Activated CD4-positive, alpha-beta memory T cell treated with anti-CD3 and anti-CD28 coated beads, Interleukin-2, amount 10 ng/mL, durations not matched to agents 7 days and 5 days (primary cell): ENCODE results near the gene RPLP1. TPM values are rescaled to one million over a fixed set of nuclear protein-coding genes. Genes with fewer than 3 reads are reported as not detected.

Source experiments
- CTCF ChIA-PET: fragments of 350-600 bp; sonication (Branson Sonifier 250); formaldehyde crosslinking; loops from one replicate; lab custom pipeline; 2021; ENCODE audit warnings: antibody characterized with exemption, inconsistent platforms; lab: Charles Lee
- POLR2A ChIA-PET: fragments of 350-600 bp; sonication (Branson Sonifier 250); formaldehyde crosslinking; loops from one replicate; lab custom pipeline; 2021; ENCODE audit warnings: antibody characterized with exemption; lab: Charles Lee
- DNase-seq: peaks from one replicate; pipeline ENCODE4 v3.0.0-alpha.2; 2020
- H3K27ac Mint-ChIP-seq: one replicate; pipeline ENCODE4 v1.8.0; 2021; ENCODE audit warnings: mild to moderate bottlenecking, mixed read lengths
- H3K27me3 Mint-ChIP-seq: one replicate; pipeline ENCODE4 v1.8.0; 2021; ENCODE audit warnings: mixed read lengths
- H3K36me3 Mint-ChIP-seq: one replicate; pipeline ENCODE4 v1.8.0; 2021; ENCODE audit warnings: low read depth, mixed read lengths
- H3K4me1 Mint-ChIP-seq: one replicate; pipeline ENCODE4 v1.8.0; 2021; ENCODE audit warnings: mixed read lengths
- H3K4me3 Mint-ChIP-seq: one replicate; pipeline ENCODE4 v1.8.0; 2021; ENCODE audit warnings: mild to moderate bottlenecking, mixed read lengths
- H3K9me3 Mint-ChIP-seq: one replicate; pipeline ENCODE4 v1.8.0; 2021; ENCODE audit warnings: mixed read lengths
- total RNA-seq, 2 experiments: library from RNA; stranded (reverse); gene quantifications; one replicate each; pipeline ENCODE4 v1.2.3, GENCODE V29; 2021

The RPLP1 gene
- 1,000 to 10,000 TPM; 1,524 to 1,535 TPM for total RNA-seq

GRCh38 chr15:69452692-69453521 lies at the start of gene RPLP1:
TSS of gene RPLP1 (plus strand) at chr15:69452818. CDS start at chr15:69452949, 131 bp downstream.
- DNase-seq, result peak; percentile 96
- Mint-ChIP-seq H3K36me3 (peaks cover 51% of the 10 kb centered on the region), H3K4me3 (peak within 1 kb of the TSS; percentile 90), H3K9me3 (no peaks in the 10 kb centered on the region), H3K27ac (peak within 1 kb of the TSS; percentile 97), H3K4me1 (peaks cover 42% of the 10 kb centered on the region), H3K27me3 (no peaks in the 10 kb centered on the region)
- ChIA-PET POLR2A (interaction anchor here (0.6 to 6.0 kb wide), 23 partner anchors 8 to 1056 kb away, joined by 3 to 141 read pairs (median 5); partner anchors contain the start of genes GLCE, KIF23 and TLE3), CTCF (interaction anchor here (1.2 to 4.5 kb wide), 5 partner anchors 9 to 22 kb away, joined by 3 to 88 read pairs (median 6); no protein-coding TSS in a partner anchor)

GRCh38 chr15:69403594-69403993 lies 49.0 kb upstream of the RPLP1 start:
- Mint-ChIP-seq H3K27ac (no peak overlapping the region), H3K4me3 (no peak overlapping the region), H3K27me3 (peaks cover 22% of the 10 kb centered on the region), H3K4me1 (no peaks in the 10 kb centered on the region), H3K9me3 (no peaks in the 10 kb centered on the region), H3K36me3 (no peaks in the 10 kb centered on the region)
- ChIA-PET CTCF (interaction anchor here (0.7 to 3.7 kb wide), 2 partner anchors 9 to 60 kb away, joined by 3 to 22 read pairs; no protein-coding TSS in a partner anchor), POLR2A (no interaction called here)
- no peak for DNase-seq

- DNase-seq, result no peak
- POLR2A ChIA-PET, result interaction anchor here (1.0 kb wide), 1 partner anchor 9 kb away, joined by 3 read pairs; the partner anchor contains the start of gene KIF23
- H3K4me1 Mint-ChIP-seq, result no peaks in the 10 kb centered on the region
- no peaks in the 10 kb centered on the region for H3K36me3 Mint-ChIP-seq
- peaks cover 26% of the 10 kb centered on the region for H3K27me3 Mint-ChIP-seq
- no peak overlapping the region for H3K4me3 Mint-ChIP-seq
- H3K9me3 Mint-ChIP-seq, result no peaks in the 10 kb centered on the region
- H3K27ac Mint-ChIP-seq, result no peak overlapping the region
- CTCF ChIA-PET, result interaction anchor here (3.7 kb wide), 1 partner anchor 11 kb away, joined by 22 read pairs; no protein-coding TSS in a partner anchor
Measured at GRCh38 chr15:69405110-69405509, 47.5 kb upstream of the RPLP1 start.

GRCh38 chr15:69407719-69408400 lies 44.8 kb upstream of the RPLP1 start:
- CTCF ChIA-PET, result interaction anchor here (1.3 kb wide), 1 partner anchor 14 kb away, joined by 7 read pairs; no protein-coding TSS in a partner anchor
- H3K36me3 Mint-ChIP-seq, result no peaks in the 10 kb centered on the region
- POLR2A ChIA-PET, result no interaction called here

GRCh38 chr15:69408841-69409240 lies 43.8 kb upstream of the RPLP1 start:
- no peak overlapping the region for H3K4me3 Mint-ChIP-seq
- H3K9me3 Mint-ChIP-seq, result no peaks in the 10 kb centered on the region
- H3K36me3 Mint-ChIP-seq, result no peaks in the 10 kb centered on the region
- POLR2A ChIA-PET, result no interaction called here
- no peak for DNase-seq
- H3K27ac Mint-ChIP-seq, result no peak overlapping the region
- peaks cover 18% of the 10 kb centered on the region for H3K27me3 Mint-ChIP-seq
- H3K4me1 Mint-ChIP-seq, result peaks cover 7% of the 10 kb centered on the region
- CTCF ChIA-PET, result interaction anchor here (0.9 to 1.3 kb wide), 2 partner anchors 13 to 15 kb away, joined by 3 to 7 read pairs; no protein-coding TSS in a partner anchor

More at GRCh38 chr15:69407719-69408400, 44.8 kb upstream of the RPLP1 start:
- H3K27me3 Mint-ChIP-seq, result peaks cover 23% of the 10 kb centered on the region
- no peak for DNase-seq
- no peaks in the 10 kb centered on the region for H3K4me1 Mint-ChIP-seq
- no peaks in the 10 kb centered on the region for H3K9me3 Mint-ChIP-seq
- H3K4me3 Mint-ChIP-seq, result no peak overlapping the region
- no peak overlapping the region for H3K27ac Mint-ChIP-seq

- POLR2A ChIA-PET, result interaction anchor here (8.3 kb wide), 1 partner anchor 42 kb away, joined by 124 read pairs; the partner anchor contains the start of gene RPLP1
- peaks cover 14% of the 10 kb centered on the region for H3K4me1 Mint-ChIP-seq
- no peak overlapping the region for H3K4me3 Mint-ChIP-seq
- H3K36me3 Mint-ChIP-seq, result peaks cover 5% of the 10 kb centered on the region
- peaks cover 9% of the 10 kb centered on the region for H3K27me3 Mint-ChIP-seq
- no peak overlapping the region for H3K27ac Mint-ChIP-seq
- no peaks in the 10 kb centered on the region for H3K9me3 Mint-ChIP-seq
- CTCF ChIA-PET, result interaction anchor here (0.8 to 1.7 kb wide), 3 partner anchors 16 to 342 kb away, joined by 3 to 4 read pairs (median 3); no protein-coding TSS in a partner anchor
- DNase-seq, result no peak
Measured at GRCh38 chr15:69410248-69410874, 42.3 kb upstream of the RPLP1 start.

GRCh38 chr15:69412274-69412673 lies 40.3 kb upstream of the RPLP1 start:
- DNase-seq, result no peak
- no peaks in the 10 kb centered on the region for H3K9me3 Mint-ChIP-seq
- H3K36me3 Mint-ChIP-seq, result peaks cover 14% of the 10 kb centered on the region
- H3K4me1 Mint-ChIP-seq, result peaks cover 27% of the 10 kb centered on the region
- H3K4me3 Mint-ChIP-seq, result no peak overlapping the region
- peaks cover 7% of the 10 kb centered on the region for H3K27me3 Mint-ChIP-seq
- H3K27ac Mint-ChIP-seq, result no peak overlapping the region
- ChIA-PET CTCF (interaction anchor here (1.2 to 1.7 kb wide), 2 partner anchors 18 to 51 kb away, joined by 3 to 4 read pairs; no protein-coding TSS in a partner anchor), POLR2A (interaction anchor here (0.9 to 8.3 kb wide), 2 partner anchors 40 to 50 kb away, joined by 3 to 124 read pairs; partner anchors contain the start of gene RPLP1)

GRCh38 chr15:69412701-69413100 lies 39.9 kb upstream of the RPLP1 start:
- Mint-ChIP-seq H3K4me3 (no peak overlapping the region), H3K36me3 (peaks cover 18% of the 10 kb centered on the region), H3K27me3 (peaks cover 5% of the 10 kb centered on the region), H3K9me3 (no peaks in the 10 kb centered on the region), H3K4me1 (peaks cover 31% of the 10 kb centered on the region), H3K27ac (no peak overlapping the region)
- CTCF ChIA-PET, result interaction anchor here (1.2 kb wide), 1 partner anchor 50 kb away, joined by 3 read pairs; no protein-coding TSS in a partner anchor
- DNase-seq, result no peak
- POLR2A ChIA-PET, result interaction anchor here (8.3 kb wide), 1 partner anchor 40 kb away, joined by 124 read pairs; the partner anchor contains the start of gene RPLP1

- Mint-ChIP-seq H3K27me3 (peaks cover 4% of the 10 kb centered on the region), H3K4me1 (peaks cover 36% of the 10 kb centered on the region), H3K36me3 (peaks cover 28% of the 10 kb centered on the region), H3K27ac (peak within 1 kb of the TSS; percentile 65), H3K9me3 (no peaks in the 10 kb centered on the region), H3K4me3 (peak within 1 kb of the TSS; percentile 86)
- ChIA-PET CTCF (interaction anchor here (1.8 to 2.9 kb wide), 2 partner anchors 49 to 51 kb away, joined by 4 to 17 read pairs; no protein-coding TSS in a partner anchor), POLR2A (interaction anchor here (0.6 to 8.3 kb wide), 8 partner anchors 9 to 253 kb away, joined by 3 to 124 read pairs (median 6); partner anchors contain the start of genes GLCE and RPLP1)
- peak; percentile 95 for DNase-seq
Measured at GRCh38 chr15:69413822-69414700, 38.6 kb upstream of the RPLP1 start, which contains the start of gene KIF23. TSS of gene KIF23 (plus strand) at chr15:69414349. CDS start at chr15:69414466, 117 bp downstream.

- Mint-ChIP-seq H3K4me3 (peak overlapping the region; percentile 86), H3K36me3 (peaks cover 35% of the 10 kb centered on the region), H3K27ac (peak overlapping the region; percentile 18), H3K9me3 (no peaks in the 10 kb centered on the region), H3K4me1 (peaks cover 36% of the 10 kb centered on the region), H3K27me3 (peaks cover under 1% of the 10 kb centered on the region)
- DNase-seq, result peak; percentile 35
- POLR2A ChIA-PET, result interaction anchor here (0.8 to 8.3 kb wide), 8 partner anchors 9 to 48 kb away, joined by 3 to 124 read pairs (median 6); partner anchors contain the start of gene RPLP1
- CTCF ChIA-PET, result interaction anchor here (1.8 to 2.9 kb wide), 2 partner anchors 48 to 51 kb away, joined by 4 to 17 read pairs; no protein-coding TSS in a partner anchor
Measured at GRCh38 chr15:69414701-69415167, 37.9 kb upstream of the RPLP1 start.

GRCh38 chr15:69415381-69415780 lies 37.2 kb upstream of the RPLP1 start:
- POLR2A ChIA-PET, result interaction anchor here (0.8 to 8.3 kb wide), 8 partner anchors 8 to 47 kb away, joined by 3 to 124 read pairs (median 5); partner anchors contain the start of gene RPLP1
- H3K4me1 Mint-ChIP-seq, result peaks cover 36% of the 10 kb centered on the region
- no peaks in the 10 kb centered on the region for H3K27me3 Mint-ChIP-seq
- H3K27ac Mint-ChIP-seq, result no peak overlapping the region
- peak overlapping the region; percentile 86 for H3K4me3 Mint-ChIP-seq
- CTCF ChIA-PET, result interaction anchor here (1.8 to 2.9 kb wide), 2 partner anchors 48 to 50 kb away, joined by 4 to 17 read pairs; no protein-coding TSS in a partner anchor
- H3K9me3 Mint-ChIP-seq, result no peaks in the 10 kb centered on the region
- no peak for DNase-seq
- H3K36me3 Mint-ChIP-seq, result peaks cover 37% of the 10 kb centered on the region
